NCI-H187 (cell line): ENCODE data around the gene ARHGAP29.

Experiments
- DNase-seq, 2 experiments: peaks; one replicate each; lab custom pipeline; 2025; lab: John Stamatoyannopoulos, UW

The ARHGAP29 gene, protein sequence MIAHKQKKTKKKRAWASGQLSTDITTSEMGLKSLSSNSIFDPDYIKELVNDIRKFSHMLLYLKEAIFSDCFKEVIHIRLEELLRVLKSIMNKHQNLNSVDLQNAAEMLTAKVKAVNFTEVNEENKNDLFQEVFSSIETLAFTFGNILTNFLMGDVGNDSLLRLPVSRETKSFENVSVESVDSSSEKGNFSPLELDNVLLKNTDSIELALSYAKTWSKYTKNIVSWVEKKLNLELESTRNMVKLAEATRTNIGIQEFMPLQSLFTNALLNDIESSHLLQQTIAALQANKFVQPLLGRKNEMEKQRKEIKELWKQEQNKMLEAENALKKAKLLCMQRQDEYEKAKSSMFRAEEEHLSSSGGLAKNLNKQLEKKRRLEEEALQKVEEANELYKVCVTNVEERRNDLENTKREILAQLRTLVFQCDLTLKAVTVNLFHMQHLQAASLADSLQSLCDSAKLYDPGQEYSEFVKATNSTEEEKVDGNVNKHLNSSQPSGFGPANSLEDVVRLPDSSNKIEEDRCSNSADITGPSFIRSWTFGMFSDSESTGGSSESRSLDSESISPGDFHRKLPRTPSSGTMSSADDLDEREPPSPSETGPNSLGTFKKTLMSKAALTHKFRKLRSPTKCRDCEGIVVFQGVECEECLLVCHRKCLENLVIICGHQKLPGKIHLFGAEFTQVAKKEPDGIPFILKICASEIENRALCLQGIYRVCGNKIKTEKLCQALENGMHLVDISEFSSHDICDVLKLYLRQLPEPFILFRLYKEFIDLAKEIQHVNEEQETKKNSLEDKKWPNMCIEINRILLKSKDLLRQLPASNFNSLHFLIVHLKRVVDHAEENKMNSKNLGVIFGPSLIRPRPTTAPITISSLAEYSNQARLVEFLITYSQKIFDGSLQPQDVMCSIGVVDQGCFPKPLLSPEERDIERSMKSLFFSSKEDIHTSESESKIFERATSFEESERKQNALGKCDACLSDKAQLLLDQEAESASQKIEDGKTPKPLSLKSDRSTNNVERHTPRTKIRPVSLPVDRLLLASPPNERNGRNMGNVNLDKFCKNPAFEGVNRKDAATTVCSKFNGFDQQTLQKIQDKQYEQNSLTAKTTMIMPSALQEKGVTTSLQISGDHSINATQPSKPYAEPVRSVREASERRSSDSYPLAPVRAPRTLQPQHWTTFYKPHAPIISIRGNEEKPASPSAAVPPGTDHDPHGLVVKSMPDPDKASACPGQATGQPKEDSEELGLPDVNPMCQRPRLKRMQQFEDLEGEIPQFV

DNA sequence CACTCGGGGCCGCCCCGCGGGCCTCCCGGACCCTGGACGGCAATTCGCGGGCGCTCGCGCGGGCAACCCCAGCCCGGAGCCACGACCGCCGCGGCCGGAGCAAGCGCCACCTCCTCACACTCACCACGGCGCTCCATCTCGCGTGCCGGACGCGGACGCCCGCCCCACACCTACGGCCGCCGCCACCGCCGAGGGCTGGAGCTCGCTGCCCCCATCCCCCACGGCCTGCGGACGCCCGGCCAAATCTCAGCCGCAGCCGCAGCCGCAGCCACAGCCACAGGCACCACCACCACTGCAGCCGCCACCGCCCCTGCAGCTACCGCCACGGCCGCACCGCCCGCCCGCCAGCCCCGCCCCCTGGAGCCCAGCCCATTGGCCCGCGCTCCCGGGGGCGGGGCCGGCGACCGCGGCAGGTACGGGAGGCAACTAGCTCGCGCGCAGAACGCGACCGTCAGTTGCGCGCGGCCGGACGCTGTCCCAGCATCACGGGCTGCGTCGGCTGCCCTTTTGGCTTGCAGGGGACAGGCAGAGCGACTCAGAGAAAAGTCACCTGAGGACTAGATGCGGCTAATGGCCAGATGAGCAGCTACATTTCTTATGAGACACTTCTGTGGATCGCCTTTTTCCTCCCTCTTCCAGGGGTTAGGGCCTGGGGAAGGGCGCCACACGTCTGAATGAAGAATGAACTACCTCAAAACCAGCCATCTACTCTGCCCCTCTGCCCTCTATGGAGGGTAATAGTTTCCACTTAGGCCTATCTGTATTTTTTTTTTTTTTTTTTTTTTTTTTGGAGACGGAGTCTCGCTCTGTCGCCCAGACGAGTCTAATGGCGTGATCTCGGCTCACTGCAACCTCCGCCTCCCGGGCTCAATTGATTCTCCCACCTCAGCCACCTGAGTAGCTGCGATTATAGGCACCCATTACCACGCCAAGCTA, at the start of gene ARHGAP29:
ARHGAP29 (minus strand) TSS at position 294 of the 936 bp plus-strand sequence. CDS start 5,973 bp downstream, outside the sequence.
- peak; percentile 70 to 83 for DNase-seq

DNA sequence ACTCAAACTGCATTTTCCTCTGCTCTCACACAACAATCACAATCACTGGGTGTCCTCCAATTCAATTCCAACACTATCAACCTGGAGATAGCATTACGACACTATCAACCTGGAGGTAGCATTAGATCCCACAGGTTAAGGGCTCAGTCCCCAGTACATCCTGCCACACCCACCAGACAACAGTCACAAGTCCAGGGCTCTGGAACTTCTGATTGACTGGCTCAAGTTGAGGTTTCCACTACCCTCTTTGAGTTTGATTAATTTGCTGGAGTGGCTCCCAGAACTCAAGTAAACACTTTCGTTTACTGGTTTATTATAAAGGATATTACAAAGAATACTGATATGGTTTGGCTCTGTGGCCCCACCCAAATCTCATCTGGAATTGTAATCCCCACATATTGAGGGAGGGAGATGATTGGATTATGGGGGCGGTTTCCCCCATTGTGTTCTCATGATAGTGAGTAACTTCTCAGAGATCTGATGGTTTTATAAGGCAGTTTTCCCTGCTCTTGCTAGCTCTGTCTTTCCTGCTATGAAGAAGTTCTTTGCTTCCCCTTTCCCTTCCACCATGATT, 49.6 kb upstream of the ARHGAP29 start:
- no peak for DNase-seq

DNA sequence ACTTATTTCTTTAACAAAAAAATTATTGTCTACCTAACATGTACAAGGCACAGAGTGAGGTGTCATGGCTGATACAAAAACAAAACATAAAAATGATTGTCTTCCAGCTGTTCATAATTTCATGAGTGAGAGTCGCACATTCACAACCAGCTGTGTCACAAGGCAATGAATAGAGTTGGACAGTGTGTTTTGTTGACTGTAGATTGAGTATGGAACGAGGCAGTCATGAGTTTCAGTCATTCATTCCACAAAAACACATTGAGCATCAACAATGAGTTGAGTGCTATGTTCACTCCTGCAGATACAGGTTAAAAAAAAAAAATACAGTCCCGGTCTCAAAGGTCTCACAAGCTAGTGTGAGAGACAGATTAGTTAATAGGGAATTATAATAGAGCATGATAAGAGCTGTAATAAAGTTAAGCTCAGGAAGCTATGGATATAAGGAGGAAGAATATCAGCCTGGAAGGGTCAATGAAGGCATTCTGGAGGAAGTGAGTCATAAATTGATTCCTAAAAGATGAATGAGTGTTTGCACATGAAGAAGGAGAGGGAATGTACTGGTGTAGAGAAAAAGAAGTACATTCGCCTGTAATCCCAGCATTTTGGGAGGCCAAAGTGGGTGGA, 47.8 kb upstream of the ARHGAP29 start:
- no peak for DNase-seq

DNA sequence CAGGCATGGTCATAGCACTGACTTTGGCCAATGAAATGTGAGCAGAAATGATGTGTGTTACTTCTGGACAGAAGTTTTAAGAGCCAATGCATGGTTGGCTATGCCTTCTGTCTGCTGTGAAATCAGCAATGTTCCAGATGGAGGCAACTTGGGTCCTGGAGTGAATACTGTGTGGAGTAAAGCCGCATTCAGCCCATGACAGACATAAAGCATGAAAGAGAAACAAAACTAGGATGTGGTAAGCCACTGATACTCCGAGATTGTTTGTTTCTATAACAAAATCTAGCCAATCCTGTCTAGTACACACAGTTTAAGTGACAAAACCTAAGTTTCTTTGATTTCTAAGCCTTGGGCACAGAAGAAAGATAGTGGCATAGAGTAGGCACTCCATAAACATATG, 47.1 kb upstream of the ARHGAP29 start:
- DNase-seq = no peak

DNA sequence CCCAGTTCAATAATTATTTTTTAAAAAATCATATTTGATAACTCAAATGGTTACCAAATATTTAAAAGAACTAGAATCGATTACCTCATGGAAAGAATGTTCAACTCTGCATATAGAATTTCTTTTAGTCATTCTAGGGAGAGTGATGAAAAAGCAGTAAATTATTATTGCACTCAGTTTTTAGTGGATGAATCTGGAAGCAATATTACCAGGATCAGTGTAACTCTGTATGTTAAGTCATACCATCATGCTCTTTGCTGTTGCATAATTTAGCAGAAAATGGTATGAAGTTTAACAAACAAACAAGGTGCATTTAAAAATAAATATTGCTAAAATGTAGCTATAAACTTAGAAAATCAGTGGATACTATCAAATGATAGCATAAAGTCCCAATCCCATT, 46.1 kb upstream of the ARHGAP29 start:
- no peak for DNase-seq

DNA sequence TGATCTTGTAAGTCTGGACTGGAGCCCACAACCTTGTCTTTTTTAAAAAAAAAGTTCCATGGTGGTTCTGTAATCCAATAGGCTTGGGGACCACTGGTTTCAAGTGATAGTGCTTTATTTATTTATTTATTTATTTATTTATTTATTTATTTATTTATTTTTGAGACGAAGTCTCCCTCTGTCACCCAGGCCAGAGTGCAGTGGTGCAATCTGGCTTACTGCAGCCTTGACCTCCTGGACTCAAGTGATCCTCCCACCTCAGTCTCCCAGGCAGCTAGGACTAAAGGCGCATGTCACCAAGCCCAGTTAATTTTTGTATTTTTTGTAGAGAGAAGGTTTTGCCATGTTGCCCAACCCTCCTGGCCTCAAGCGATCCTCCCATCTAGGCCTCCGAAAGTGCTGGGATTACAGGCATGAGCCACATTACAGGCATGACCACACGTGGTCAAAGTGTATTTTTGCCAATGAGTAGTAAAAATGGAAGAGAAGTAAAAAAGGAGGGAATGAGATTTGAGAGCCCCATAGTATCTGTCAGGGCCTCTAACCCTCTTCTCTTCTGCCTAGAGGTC, 44.8 kb upstream of the ARHGAP29 start:
- DNase-seq = no peak

DNA sequence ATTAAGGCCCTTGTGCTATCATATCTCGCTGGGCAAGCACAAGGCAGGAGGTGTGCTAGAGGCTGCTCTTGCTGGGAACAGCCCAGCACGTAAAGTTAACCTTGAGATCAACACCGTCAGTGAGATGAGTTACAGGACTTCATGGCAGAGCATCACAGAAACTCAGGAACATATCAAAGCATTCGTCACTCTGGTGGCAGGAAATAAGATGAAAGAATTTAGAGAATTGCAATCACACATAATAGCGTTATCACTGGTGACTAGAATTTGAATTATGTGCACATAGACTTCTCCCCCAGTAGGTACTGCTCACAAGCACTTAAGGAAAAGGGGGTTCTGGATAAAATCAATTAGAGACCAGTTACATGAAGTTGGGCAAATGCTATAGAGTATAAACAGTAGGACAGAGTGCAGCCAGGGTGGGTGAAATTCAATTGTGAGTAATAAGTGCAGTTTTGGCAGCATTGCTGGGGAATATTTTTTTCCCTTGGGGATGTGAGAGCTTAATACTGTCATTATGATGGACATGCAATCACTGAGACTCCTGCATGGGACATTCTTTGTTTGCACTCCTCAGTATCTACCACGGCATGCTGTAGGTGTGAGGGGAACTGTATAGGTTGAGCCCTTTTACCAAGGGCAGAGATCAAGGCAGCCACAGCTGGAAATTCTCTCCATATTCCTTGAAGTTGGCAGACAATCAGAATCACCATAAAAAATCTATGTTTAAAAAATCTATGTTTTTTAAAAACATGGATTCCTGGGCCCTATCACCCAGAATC, 44.2 kb upstream of the ARHGAP29 start:
- DNase-seq = no peak

DNA sequence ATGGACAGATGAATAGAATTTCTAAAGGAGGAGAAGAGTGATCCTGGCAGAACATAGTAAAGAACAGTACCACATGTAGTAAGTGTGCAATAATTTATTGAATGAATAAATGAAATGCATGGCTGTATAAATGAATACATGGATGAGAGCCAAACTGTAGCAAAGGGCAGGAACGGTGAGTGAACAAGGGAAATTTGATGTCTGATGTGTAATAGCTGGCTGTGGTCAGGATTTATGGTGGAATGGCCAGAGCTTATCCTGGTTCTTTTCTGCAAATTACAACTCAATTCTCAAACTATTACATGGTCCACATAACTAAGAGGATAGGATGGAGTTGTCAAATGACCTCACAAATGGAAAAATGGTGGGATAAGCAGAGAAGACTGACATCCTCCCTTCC, 43.2 kb upstream of the ARHGAP29 start:
- no peak for DNase-seq

DNA sequence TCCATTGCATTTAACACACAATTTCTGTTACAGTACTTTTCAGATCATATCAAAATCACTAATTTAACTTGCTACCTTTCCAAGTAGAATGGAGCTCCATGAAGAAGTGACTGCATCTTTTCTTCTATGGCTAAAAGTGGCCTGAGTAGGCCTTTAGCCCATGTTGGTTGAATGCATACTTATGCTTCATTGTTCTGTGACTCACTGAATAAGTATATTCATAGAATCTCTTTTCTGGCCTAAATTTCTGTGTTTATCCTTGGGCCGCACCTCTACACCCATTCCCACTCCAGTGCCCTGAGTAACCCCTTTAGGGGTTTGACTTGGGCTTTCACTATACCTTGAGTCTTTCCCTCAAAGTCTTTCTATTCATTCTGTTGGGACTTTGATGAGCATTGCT, 42.1 kb upstream of the ARHGAP29 start:
- no peak for DNase-seq

DNA sequence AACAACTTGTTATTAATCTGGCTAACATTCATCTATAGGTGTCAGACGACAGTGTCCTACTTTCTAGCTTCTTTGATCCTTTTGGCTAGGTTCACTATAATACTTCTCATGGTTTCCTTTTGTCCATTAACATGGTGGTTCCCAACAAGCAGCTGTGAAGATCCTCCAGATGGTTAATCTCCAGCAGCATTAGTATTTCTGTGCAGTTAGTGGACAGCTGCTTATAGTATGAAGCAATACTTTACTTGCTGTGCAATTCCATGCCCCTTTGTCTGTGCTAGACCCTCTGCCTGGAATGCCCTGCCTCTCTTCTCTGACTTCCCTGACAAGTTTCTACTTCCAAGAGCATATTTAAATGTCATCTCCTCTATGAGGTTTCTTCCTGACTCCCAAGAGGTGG, 41.7 kb upstream of the ARHGAP29 start:
- DNase-seq = no peak

DNA sequence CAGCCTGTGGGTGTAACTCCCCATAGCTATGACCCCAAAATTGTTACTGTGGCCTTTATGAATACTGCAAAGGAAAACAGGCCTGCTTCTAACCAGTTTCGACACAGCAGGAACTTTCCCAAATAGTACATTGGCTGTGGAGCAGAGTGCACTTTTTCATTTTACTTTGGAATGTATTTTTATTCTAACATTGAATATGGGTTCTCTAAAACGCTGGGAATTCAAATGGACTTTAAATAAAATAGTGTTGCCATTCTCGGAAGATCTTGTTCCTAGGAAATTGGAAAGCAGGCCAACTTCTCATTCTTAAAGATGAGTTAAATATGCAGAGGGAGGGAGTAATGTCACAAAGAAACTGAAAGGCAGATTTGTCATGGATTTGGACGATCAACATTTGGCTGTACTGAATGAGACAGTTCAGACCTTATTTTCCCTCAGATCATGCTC, 39.6 kb upstream of the ARHGAP29 start:
- DNase-seq = no peak

DNA sequence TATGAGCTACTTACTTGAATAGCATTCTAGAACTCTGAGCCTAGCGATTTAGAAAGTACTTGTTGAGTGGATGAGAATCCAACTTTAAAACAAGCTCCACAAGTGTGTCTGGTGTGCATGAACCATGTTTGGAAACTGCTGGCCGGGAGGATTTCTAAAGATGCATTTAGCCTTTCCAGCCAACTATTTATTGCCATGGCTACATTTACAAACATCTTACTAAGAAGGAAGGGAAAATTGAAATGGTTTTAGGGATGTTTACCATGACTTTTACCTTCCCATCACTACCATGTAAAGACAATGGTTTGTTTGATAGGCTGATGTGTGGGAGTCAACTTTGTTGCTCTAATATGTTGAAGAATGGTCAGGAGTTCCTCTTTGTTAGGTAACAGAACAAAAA, 37.7 kb upstream of the ARHGAP29 start:
- DNase-seq = no peak

DNA sequence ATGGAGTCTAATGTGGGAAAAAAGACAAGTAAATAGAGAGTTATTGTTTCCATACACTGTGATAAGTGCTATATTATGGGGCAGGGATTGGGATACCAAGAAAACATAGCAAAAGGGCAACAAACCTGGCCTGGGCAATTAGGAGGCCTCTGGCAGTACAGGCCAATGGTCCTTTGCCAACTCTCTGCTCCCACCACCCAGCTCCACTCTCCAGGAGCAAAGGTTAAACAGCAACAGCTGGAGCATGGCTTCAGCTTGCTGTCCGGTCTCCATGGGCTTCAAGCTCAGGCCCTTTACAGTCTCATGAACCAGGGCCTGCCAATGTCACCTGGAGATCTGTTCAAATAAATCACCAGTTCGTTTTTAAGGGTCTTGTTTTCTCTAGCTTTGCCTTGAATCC, 37.2 kb upstream of the ARHGAP29 start:
- no peak for DNase-seq

DNA sequence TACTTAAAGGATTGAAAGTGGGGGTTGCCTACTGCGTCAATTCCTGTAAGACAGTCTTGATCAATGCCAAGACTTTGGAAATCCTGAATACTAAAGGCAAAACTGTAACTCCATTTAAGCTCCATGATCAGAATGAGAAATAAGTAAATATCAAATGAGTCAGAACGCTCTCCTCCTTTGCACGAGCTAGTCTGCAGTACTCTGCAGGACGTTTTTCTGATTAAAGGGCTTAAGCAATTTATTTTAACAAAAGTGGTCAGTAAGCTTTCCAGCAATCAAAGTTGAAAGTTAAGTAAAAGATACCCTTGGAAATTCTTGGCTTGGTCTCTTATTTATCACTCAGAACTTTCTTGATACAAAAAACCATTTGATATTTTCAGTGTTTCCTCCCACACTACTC, 35.7 kb upstream of the ARHGAP29 start:
- DNase-seq = no peak

DNA sequence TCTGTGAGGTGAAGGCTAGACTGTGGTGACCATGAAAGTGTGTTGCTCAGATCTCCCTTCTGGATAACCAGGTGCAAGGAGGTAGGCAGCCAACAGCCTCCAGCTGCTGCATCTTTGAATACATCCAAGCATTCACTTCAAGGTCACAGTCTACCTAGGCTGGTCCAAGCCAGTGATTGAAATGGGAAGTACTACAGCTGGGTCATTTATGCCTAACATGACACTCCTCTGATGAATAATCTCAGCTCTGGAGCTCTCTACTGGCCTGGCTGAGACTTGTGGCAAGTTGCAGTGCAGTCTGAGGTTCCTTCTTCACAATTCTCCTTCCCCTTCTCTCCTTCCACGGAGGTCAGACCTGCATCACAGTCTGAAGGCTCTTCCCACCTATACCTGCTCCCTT, 35.0 kb upstream of the ARHGAP29 start:
- no peak for DNase-seq

DNA sequence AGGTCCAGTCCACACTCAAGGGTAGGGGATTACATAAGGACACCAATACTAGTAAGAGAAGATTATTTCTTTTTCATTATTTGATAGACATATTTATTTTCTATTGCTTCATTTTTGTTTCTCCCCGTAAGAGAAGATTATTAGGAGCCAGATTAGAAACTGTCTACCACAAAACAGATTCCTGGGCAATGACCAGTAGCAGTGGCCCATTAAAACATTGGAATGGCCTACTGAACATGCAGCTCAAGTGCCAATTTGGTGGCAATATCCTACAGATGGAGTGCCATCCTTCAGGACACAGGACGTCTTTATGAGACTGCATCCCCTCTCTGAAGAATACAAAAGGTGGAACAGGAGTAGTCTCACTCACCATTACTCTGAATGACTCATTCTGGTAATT, 34.0 kb upstream of the ARHGAP29 start:
- DNase-seq = no peak

DNA sequence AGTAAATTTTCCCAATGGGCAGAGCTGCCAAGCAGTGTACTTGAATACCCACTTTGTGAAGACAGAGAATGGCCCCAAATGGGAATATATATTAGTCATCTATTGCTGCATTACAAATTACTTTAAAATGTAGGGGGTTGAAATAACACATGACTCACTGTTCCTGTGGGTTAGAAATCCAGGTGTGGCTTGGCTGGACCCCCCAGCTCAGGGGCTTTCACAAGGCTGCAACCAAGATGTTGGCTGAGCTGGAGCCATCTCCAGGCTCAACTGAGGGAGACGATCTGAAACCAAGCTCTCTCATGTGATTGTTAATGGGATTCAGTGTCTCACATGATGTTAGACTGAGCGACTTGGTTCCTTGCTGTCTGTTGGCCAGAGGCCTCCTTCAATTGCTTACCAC, 33.4 kb upstream of the ARHGAP29 start:
- no peak for DNase-seq

DNA sequence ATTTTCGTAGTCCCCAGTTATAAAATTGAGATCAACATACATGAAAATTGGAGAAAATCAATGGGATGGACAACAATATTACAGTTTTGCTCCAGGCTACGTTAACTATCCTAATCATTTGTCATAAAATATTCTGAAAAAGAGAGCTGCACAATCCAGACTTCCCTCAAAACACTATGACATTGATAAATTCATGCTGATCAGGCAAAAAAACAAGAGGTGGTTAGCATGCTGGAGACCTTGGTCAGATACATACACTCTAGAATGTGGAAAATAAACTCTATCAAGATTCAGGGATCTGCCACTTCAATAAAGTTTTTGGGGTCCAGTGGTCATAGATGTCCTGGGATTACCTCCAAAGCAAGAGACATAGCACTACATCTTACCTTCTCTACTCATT, 32.5 kb upstream of the ARHGAP29 start:
- no peak for DNase-seq

DNA sequence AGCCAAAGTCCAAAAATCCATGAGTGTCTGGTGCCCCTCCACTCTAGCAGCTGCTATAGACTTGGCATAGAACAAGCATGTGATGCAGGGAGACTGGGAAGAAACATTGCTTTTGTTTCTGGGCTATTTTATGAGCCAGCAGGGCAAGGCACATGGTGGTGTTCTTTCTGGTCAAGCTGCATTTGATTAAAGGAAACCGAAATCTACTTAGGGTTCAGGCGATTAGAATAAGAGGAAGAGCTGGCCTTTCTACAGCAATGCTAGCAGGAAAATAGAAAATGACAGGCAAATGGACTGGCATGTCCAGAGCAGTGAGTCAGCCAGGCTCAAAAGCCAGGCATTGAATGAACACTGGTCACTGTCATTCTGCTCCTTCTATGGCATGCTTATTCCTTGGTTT, 28.5 kb upstream of the ARHGAP29 start:
- no peak for DNase-seq
